ENCODE results near the gene TNFSF8.

The TNFSF8 gene

DNA sequence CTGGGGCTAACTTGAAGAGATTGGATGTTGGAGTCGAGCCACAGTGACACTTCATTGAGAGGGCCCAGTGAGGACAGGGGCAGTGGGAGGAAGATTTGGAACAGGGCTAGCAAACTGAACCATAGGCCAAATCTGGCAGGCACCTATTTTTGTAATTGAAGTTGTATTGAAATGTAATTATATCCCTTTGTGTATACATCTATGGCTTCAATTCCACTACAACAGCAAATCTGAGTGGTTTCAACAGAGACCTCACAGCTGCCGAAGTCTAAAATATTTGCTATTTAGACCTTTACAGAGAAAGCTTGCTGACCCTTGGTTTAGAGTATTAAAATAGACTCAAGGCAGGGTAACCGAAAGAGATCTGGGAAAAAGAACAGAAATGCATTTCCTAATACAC is 4.7 kb upstream of the TNFSF8 start:
- DNase-seq = no peak

DNA sequence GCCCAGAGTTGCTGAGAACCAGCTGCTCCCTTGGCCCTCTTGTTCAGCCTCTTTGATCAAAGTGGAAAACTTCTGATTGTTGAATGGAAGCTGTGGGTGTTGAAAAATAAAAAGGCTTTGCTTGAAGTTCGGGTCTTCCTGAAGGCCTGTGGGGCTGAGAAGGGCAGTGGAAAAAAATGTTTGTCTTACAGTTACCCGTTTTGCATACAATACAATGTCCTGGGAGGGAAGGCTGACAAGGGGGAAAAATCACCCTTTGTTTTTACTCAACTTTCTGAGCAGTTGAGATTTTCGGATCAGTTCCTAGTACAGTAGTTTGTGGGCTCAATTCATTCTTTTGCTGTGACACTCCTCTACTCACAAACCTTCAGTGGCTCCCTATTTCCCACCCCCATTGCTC is 2.1 kb upstream of the TNFSF8 start:
- DNase-seq = no peak

DNA sequence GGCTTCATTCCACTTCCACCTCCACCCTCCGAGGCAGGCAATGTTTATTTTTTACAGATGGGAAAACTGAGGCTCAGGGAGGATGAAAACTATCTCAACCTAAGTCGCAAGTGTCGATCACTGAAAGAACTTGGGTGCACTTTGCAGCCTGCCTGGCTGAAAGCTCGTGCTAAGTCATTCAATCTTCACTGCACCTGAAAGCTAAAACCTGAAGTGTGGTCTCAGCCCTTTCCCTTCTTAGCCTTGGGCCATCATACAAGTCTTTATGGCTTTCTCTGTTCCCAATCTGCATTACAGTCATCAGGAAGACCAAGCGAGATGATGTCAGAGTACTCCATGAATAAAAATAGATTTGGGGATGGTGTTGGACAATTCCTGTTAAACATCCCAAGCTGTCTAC is 1.0 kb upstream of the TNFSF8 start:
- DNase-seq = no peak

DNA sequence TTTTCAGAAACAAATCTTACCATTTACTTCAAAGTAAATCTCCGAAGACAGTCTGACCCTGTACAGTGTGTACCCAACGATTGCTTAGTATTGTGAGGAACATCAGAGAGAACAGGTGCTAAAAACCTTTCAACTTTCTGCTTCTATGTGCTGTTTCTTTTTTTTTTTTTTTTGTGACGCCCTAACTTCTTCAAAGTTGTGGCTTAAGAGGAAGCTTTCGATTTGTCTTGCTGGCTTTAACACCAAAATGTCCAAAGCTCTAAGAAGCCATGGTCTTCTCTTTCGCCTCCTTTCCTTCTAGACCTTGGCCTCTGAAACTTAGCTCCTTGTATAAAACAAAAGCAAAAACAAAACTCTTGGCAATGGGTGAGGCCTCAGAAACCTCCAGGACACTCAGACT is 1.2 kb downstream of the TNFSF8 start:
- no peak for DNase-seq

DNA sequence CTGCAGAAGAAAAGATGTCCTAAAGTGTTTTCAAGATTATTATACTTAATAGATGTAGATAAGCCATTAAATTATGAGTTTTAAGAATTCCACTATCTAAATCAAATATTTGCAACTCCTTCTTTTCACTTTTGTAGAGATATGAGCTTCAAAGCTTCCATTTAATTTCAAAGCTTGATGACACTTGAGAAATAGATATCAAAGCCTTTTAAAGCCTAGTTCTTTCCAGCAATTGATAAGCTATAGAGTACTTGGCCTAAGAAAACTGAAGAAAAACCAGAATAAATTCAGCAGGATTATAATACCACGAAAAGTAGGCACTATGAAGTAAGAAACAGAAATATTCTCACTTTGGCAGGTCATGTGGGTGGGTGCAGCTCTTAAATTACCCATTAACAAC is 1.7 kb downstream of the TNFSF8 start:
- DNase-seq = no peak

DNA sequence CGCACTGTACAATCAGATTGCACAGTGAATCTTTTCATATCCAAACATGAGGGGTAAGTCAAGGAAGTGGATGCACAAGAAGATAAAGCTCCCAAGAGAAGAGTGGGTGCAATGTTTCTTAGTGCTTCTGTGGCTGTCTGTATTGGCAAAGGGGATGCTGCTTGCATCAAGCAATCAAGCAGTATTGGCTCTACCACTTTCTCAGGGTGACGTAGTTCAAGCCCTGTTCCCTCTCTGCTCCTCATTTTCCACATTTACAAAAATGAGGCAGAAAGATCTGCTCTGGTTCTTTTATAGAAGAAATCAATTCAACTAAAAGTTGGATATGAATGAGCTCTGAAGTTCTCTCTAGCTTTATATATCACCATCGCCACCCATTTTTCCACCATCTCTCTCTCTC is 2.3 kb downstream of the TNFSF8 start:
- no peak for DNase-seq

DNA sequence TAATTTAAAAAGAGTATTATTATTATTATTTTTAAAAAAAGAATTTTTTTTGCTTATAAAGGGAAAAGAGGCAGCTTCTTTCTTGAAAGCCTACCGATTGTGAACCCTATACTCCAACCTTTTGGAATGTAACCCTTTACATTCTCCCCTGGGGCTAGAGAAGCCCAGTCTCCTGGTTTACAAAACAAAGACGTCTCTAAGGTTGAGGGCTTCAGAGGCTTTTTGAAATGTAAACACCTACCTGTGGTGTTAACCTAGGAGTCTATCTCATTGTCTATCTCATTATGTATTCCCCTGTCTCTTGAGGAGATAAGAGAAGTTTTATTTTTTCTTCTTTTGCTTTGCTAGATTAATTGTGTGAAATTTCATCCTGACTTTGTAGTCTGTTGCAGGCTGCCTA is 4.7 kb downstream of the TNFSF8 start:
- DNase-seq = no peak

DNA sequence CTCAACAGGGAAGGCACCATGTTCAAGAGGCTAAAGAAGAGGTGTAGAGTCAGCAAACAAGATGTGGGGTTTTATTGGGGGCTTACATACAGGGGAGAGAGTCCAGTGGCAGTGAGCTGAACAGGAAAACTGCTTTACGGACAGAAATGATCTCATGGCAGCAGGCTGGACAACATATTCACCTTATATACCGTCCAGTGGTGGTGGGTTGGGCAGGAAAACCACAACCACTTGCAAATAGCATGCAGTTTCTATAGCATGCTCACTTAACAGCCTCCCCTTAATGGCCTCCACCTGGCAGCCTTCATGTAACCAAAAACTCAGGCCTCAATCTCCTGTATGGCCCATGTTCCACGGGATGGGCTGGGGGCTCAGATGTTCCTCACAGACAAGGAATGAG is 5.4 kb downstream of the TNFSF8 start:
- no peak for DNase-seq

DNA sequence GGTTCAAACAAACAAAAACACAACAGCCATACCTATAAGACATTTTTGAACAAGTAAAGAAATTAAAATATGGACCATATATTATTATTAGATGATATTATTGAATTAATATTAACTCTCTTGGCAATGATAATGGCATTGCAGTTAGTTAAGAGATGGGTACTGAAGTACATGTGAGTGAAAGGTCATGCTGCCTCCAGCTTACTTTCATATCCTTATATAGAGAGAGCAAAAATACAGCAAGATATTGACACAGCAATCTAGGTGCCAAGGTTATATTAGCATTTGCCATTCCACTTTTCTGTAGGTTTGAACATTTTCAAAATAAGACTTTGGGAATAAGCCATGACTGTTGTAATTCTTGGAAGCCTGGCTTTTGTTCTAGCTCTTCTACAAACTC is 6.1 kb downstream of the TNFSF8 start:
- DNase-seq = no peak

DNA sequence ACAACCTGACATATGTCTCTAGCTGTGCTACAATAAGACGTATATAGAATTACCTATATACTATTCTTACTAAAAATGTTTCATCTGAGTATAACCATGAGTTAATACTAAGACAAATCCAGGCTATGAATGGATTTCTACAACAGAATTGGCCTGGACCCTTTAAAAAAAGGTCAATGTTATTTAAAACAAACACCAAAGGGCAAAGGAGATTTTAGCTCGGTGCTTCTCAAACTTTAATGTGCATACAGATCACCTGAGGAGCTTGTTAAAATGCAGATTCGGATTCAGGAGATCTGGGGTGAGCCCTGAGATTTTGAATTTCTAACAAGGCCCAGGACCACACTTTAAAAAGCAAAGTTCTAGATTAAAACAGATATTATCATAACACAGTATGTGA is 6.5 kb downstream of the TNFSF8 start:
- DNase-seq = no peak

DNA sequence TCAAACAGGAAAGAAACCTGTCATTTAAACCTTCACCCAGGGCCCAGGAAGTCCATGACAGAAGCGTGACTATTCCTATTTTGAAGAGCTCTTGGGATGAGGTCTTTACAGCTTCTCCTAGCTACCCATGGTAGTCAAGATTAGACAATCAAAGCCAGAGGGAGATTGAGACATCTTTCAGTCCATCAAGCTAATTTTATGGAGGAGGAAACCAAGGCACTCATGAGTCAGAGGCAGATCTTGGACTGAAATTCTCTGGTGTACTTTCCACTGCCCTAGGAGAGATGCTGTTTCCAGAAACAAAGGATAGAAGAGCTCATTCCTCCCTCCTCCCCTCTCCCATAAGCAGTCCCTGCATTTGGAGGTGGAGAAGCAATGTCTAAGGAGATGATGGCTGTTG is 9.2 kb downstream of the TNFSF8 start:
- DNase-seq = no peak

DNA sequence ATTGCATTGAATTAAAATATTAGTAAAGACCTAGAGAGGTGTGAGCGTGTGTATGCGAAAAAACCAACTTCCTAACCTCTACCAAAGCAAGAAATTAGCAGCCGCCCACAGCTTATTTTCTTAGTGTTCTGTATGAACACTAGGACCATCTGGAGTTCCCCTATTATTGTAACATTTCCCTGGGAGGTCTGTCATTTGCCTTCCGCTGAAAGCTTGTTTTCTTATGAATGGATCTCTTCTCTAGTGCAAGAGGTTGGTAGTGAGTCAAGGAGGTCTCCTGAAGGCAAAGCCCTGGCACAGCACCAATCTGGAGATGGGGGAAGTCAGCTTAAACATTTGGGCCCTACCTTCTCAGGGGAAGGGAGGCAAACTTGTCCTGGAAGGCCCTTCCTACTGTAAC is 10.8 kb downstream of the TNFSF8 start:
- DNase-seq = no peak

DNA sequence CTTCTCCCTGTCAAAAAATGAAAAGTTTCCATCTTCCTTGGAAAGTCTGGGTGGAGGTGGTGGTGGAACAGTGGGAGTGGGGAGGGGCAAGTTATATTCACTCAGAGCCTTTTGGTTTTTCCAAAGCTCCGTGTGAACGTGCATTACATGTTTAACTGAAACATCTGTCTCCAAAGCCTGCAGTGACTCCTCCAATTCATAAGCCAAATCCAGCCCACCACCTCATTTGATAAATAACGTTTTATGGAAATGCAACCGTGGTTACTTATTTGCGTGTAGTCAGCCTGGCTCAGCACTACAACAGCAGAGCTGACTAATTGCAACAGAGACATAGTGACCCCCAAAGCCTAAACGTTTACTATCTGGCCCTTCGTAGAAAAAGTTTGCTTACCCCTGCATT is 13.9 kb downstream of the TNFSF8 start:
- no peak for DNase-seq

DNA sequence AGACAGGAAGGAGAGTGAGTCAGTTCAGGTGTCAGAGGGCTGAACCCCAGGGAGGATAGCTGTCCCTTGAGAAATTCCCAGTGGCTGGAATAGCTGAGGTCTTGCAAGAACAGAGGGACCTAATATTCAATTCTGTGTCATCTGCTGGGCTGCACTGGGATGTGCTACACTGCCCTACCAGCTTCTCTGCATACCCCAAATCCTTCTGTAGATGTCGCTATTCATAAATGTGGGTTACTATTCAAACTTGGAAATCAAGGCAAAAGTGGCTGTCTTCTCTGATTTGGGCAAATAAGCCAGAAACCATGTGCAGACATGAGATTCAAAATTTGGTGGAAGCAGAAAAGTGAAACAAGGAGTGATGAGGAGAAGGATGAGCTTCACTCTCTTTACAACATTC is 16.3 kb downstream of the TNFSF8 start:
- peak; percentile 16 for DNase-seq

DNA sequence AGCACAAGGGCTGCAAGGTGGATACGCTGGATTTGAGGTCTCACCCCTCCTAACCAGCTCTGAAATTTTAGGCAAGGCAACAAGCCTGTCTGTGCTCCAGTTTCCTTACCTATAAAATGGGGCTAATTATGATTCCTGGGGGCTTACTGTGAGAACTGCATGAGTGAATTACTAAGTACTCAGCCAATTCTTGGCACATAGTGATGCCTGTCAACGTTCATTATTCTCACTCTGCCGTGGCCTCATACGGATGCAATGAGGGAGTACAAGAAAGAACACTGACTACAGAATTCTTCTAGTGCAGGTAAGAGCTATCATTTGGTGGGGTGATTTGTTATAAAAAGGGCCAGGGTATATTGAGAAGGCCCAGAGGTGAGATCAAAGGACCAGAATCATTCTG is 16.7 kb downstream of the TNFSF8 start:
- DNase-seq = no peak

DNA sequence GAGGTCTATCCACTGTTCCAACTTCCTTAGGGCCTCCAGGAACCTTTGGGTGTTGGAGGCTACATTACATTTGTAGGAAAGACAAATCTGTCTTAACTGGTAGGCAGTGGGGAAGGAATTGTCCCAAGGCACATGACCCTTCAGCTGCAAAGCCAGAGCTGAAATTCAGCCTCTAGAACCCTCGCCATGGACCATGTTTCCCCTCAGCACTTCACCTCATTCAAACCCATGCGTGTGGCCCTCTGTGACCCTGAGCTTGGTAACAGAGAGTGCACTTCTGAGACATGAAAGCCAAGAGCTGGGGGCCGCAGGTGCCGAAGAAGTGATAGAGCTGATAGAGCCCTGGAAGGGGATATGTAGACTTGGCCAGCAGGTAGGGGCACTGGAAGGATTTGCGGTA is 17.2 kb downstream of the TNFSF8 start:
- no peak for DNase-seq

DNA sequence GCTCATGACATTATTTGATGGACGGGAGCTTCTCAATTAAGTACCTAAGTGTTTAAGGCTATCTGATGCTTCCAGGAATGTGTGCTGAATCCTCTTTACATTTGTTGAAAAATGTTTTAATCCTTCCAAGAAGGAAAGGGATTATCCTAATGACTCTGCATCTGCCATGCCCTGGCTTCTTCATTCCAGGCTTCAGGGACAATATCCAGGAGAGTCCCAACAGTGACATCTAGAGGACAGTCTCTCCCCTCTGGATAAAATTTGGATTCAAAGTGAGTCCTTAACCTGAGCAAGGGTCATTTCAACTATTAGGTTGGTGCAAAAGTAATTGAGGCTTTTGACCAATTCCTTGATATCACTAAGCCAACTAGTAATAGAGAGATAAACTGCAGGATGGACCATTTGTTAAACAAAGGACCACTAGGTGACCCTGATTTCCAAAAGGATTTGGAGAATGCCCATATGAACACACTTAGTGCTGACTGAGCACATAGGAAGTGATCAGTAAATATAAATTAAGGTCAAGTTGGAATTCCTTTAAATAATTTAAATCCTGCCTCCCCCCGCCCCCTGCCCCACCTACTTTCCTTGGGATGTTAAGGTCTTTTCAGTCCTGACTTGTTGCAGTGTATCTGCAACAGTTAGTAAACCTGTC is 19.1 kb downstream of the TNFSF8 start:
- DNase-seq = peak; percentile 60

DNA sequence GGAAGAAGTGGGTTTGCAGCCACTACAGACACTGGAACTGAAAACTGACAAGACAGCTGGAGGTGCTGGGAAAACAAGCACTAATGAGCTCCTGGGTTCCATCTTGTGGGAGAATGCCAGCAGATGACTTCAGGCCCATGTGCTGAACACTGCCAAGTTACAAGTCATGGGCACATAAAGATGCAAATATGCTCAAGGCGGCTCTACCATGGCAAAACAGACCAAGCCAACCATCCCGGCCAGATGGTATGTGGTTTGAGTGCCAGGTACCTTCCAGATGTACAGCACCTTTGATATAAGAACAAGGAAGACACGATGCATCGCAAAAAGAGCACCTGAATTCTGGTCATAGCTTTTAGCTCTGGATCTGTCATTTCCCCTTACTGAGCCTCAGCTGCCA is 19.9 kb downstream of the TNFSF8 start:
- DNase-seq = peak; percentile 17

DNA sequence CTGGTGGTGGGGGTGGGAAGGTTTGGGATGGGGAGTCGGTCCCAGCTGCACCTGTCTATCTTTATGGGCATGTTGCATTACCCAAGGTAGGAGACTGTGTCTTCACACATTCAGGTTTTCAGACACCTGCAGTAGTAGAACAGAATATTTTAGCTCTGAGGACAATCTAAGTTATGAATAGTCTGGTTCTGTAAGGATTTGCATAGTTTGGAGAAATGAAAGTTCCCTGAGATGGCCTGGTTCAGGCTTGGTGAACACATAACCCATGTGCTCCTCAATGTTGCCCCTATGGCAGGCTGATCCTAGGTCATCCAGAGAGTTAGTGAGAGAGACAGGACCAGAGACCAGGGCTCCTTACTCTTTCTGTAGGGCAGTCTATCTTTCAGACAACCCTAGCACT is 20.7 kb downstream of the TNFSF8 start:
- DNase-seq = no peak

DNA sequence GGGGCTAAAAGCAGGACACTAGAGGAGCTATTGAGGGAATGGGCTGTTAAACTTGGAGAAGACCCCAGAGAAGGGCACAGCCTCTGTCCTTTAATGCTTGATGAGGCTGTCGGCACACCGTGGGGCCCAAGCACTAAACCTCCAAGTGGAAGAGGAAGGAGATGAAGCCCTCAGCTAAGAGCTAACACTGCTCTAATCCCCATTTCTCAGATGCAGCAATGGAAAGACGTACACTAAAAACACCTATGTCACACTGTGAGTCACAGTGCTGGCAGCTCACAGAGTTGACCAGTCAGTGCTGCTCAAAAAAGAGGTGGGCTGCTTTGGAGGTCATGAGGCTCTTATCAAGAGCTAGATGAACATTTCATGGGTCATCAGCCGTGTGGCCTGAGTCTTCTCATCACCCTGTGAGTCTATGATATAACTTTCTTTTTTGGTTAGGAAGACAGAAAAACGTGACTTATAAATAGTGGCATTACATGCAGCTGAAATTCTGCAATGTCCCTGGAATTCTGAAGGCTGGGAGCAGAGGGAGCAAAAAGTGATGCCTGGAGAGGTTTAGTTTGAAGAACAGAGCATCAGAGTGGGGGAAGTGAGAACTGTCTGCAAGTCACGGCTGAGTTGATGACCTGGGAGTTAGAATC is 21.5 kb downstream of the TNFSF8 start:
- no peak for DNase-seq

DNA sequence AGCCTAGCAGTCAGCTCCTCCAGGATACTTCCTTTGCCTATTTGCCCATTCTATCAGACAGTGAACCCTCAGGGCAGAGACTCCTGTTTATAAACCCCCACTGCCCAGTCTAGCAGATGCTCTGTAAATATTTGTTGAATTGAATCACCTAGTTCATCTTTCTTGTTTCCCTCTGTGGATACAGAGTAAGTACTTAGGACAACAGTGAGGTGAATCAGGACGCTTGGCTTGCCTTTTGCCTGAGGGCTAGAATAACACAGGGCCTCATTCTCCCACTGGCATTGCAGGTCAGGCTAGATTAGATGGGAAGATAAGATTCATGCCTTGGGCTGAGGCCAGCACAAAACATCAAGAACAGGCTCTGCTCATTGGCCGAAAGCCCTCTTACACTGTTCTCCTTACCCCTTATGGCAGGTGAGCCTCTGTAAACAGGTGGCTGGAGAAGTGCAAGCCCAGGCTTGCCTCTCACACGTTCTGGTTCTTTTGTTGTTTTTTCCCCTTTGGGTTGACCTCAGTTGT is 22.2 kb downstream of the TNFSF8 start:
- peak; percentile 24 for DNase-seq

DNA sequence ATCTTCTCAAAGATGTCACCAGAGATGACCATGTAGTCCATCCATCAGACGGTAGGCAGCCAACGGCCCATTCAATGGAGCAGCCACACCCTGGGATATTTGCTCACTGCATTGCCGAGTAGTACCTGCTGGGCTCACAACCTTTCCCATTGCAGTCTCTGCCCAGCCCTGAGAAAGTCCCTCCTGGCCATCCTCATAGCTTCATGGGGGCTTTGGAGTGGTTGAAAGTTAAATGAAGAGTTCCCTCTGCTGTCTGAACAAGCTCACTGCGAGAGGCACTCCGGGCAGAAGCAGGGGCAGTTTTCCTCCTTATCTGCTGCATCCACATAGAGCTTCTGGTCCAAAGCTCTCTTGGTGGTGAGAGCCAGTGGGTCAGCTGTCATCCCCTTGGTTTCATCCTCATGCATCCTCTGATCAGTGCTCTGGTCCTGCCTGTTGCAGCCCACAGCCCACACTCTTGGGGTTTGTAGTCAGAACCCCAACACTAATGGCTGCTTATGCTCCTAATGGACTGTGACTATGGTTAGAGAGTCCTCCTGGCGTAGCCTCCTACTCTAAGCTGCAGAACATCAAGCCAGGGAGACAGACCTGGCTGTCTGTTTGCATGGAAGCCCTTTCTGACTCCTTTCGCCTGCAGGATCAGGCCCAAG is 23.3 kb downstream of the TNFSF8 start:
- DNase-seq = peak; percentile 68

DNA sequence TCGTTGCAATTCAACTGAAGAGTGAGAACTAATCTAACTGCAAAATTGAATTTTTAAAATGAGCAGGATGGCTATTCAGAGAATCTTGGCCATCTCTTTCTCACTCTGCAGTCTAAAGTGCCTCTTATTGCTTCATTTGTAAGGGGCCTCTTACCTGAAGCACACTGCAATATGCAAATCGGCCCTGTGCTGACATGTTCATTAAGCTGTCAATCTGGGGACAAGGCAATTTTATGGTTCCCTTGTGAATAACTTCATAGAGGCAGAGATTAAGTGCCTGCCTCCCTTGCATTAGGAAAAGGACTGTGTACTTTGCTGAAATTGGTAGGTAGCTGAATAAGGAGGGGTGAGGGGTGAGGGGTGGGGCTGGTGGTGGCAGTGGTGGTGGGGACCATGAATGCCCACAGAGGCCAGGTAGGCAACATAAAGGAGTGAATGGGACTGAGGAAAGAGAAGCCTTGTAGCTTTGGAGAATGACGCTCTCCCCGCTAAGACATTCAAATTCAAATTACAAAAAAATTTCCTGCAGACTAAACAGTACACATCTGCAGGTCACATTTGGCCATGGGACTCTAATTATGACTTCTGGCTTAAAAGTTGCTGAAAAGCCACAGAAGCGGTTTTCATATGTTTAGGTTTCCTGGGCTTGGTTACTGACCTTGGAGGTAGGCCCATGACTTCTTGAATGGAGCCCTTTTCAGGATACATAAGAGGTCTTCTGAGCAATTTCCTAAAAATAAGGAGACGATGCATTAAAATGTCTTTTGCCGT is 25.0 kb downstream of the TNFSF8 start:
- no peak for DNase-seq

Data from fibroblast of upper back skin (primary cell).